Stomach (tissue), 9 donors: Measurements from ENCODE around the gene TCF12. TPM values are rescaled to one million over a fixed set of nuclear protein-coding genes. Genes with fewer than 3 reads are reported as not detected.

Experiments used
- DNase-seq, 2 donors: peaks; one replicate each; pipeline versions ENCODE4 v3.0.0 to v3.0.0-alpha.2; 2013 to 2019
- H3K27ac ChIP-seq, 5 donors: fragments of 200-600 bp in 4 of 5; sonication (generic) in 4 of 5; one replicate each; pipeline ENCODE4 v1.5.1; 2013 to 2019; ENCODE audit warnings: mild to moderate bottlenecking in 1 of 5, moderate library complexity in 1 of 5
- H3K27me3 ChIP-seq, 3 donors: fragments of 200-600 bp; sonication (generic); one replicate each; pipeline ENCODE4 v1.5.1; 2017 to 2019; ENCODE audit warnings: mixed run types in 1 of 3
- H3K36me3 ChIP-seq, 4 donors: fragments of 200-600 bp; sonication (generic); 1 replicate in 3 of 4; 2 replicates in 1 of 4; pipeline ENCODE4 v1.5.1; 2016 to 2019
- H3K4me1 ChIP-seq, 4 donors: fragments of 200-600 bp; sonication (generic); one replicate each; pipeline ENCODE4 v1.5.1; 2016 to 2019
- H3K4me3 ChIP-seq, 4 donors: fragments of 200-600 bp; sonication (generic) in 3 of 4; one replicate each; pipeline ENCODE4 v1.5.1; 2016 to 2019; ENCODE audit warnings: mild to moderate bottlenecking in 1 of 4
- H3K9me3 ChIP-seq, 4 donors: fragments of 200-600 bp; sonication (generic); one replicate each; pipeline ENCODE4 v1.5.1; 2016 to 2019
- CTCF ChIP-seq, 7 experiments: fragments of 450-650 bp in 4 of 7; fragments of 200-600 bp in 3 of 7; sonication (generic) in 3 of 7; IDR thresholded peaks; one replicate each; pipeline ENCODE4 v1.5.1; 2016 to 2019; ENCODE audit warnings: antibody characterized with exemption in 7 of 7, control low read depth in 2 of 7, mild to moderate bottlenecking in 1 of 7
- EP300 ChIP-seq: sonication (generic); formaldehyde crosslinking; IDR thresholded peaks from one replicate; pipeline ENCODE4 v1.6.1; 2017; ENCODE audit warnings: antibody characterized with exemption
- POLR2A ChIP-seq, 4 donors: fragments of 450-650 bp; IDR thresholded peaks; one replicate each; pipeline ENCODE4 v1.6.1; 2016; ENCODE audit warnings: antibody characterized with exemption in 4 of 4, control low read depth in 2 of 4, mild to moderate bottlenecking in 1 of 4, moderate library complexity in 1 of 4
- POLR2AphosphoS5 ChIP-seq, 3 donors: sonication (generic); formaldehyde crosslinking; IDR thresholded peaks; one replicate each; pipeline ENCODE4 v1.6.1; 2016; ENCODE audit warnings: antibody characterized with exemption in 3 of 3
- WGBS, 5 donors: extraction: QIAGEN DNeasy Blood & Tissue Kit in 3 of 5; methylation state at CpG; one replicate each; pipeline versions ENCODE4 v1.1.5 to v1.1.7; 2013 to 2018; 5-methylcytosine and 5-hydroxymethylcytosine counted together
- intact Hi-C: fragments of 100-400 bp; cut with DNase I; formaldehyde crosslinking; loops from one replicate; pipeline ENCODE4 v1.15.1; 2023; ENCODE audit warnings: low total_unique reads
- polyA plus RNA-seq, 3 donors: library from polyadenylated mRNA; stranded (reverse); fragments of 200-250 nt; gene quantifications; one replicate each; pipeline ENCODE4 v1.2.3, GENCODE V29; 2013
- total RNA-seq, 5 donors: library from RNA; depleted of rRNA; stranded (reverse); fragments of >200 nt; gene quantifications; one replicate each; pipeline versions ENCODE4 v1.1.0 to v1.2.3, GENCODE V29; 2014 to 2016
- donor health status: healthy with polysubstance abuse.
- donor health status: Bipolar disorder and iron deficiency.
- donor health status: healthy.

The TCF12 gene
- total and polyA plus RNA-seq, 8 donors, result 11.2 to 462 (median 130) TPM

GRCh38 chr15:57118013-57118799 lies 199.8 kb downstream of the TCF12 start:
- intact Hi-C loops, result no loop called here
- no peaks in the 10 kb centered on the region for H3K36me3 ChIP-seq
- no peak overlapping the region for H3K27ac ChIP-seq
- H3K9me3 ChIP-seq, result no peaks in the 10 kb centered on the region
- TF ChIP-seq POLR2A (IDR thresholded peaks at IDR 0.05) (no peak), EP300 (no peak), CTCF (IDR thresholded peaks at IDR 0.05) (no peak)
- 47 to 52% (median 48%) methylated on average over 2 of the region's 2 CpGs for whole genome bisulfite sequencing, 5 donors
- no peaks in the 10 kb centered on the region for H3K27me3 ChIP-seq
- peaks cover 7 to 53% (median 27%) of the 10 kb centered on the region in 4 donors for H3K4me1 ChIP-seq
- DNase-seq, result no peak
- H3K4me3 ChIP-seq, result no peak overlapping the region

- TF ChIP-seq CTCF (IDR thresholded peaks at IDR 0.05) (no peak), POLR2A (IDR thresholded peaks at IDR 0.05) (no peak), POLR2AphosphoS5 (IDR thresholded peaks at IDR 0.05) (no peak), EP300 (no peak)
- H3K9me3 ChIP-seq, result no peaks in the 10 kb centered on the region
- intact Hi-C loops, result no loop called here
- H3K36me3 ChIP-seq, result peaks cover 0 to 10% (median 8%) of the 10 kb centered on the region in 4 donors
- H3K27me3 ChIP-seq, result no peaks in the 10 kb centered on the region
- H3K4me1 ChIP-seq, result peaks cover 0 to 34% (median 16%) of the 10 kb centered on the region in 4 donors
- 28 to 42% (median 36%) methylated on average over 2 of the region's 2 CpGs for WGBS, 5 donors
- DNase-seq, result no peak
- no peak overlapping the region for H3K4me3 ChIP-seq
- H3K27ac ChIP-seq, result peak overlapping the region in 1 of 5 donors; percentile 38
These were observed 203.8 kb downstream of the TCF12 start for GRCh38 chr15:57122080-57122840.

GRCh38 chr15:57124036-57124435 lies 205.6 kb downstream of the TCF12 start:
- H3K27me3 ChIP-seq, result no peaks in the 10 kb centered on the region
- H3K9me3 ChIP-seq, result no peaks in the 10 kb centered on the region
- no peak overlapping the region for H3K4me3 ChIP-seq
- H3K27ac ChIP-seq, result no peak overlapping the region
- no peak for DNase-seq
- intact Hi-C loops, result no loop called here
- no peak for TF ChIP-seq CTCF (IDR thresholded peaks at IDR 0.05)
- TF ChIP-seq POLR2A (IDR thresholded peaks at IDR 0.05), result no peak
- TF ChIP-seq POLR2AphosphoS5 (IDR thresholded peaks at IDR 0.05), result no peak
- TF ChIP-seq EP300, result no peak
- WGBS, 5 donors, result 81 to 100% (median 98%) methylated on average over 1 of the region's 1 CpG
- peaks cover 0 to 19% (median 8%) of the 10 kb centered on the region in 4 donors for H3K4me1 ChIP-seq
- peaks cover 0 to 10% (median 8%) of the 10 kb centered on the region in 4 donors for H3K36me3 ChIP-seq

GRCh38 chr15:57129064-57129463 lies 210.6 kb downstream of the TCF12 start:
- Histone ChIP-seq H3K27ac (no peak overlapping the region), H3K9me3 (no peaks in the 10 kb centered on the region), H3K4me1 (peaks cover 0 to 17% (median 3%) of the 10 kb centered on the region in 4 donors), H3K36me3 (peaks cover 0 to 9% (median 7%) of the 10 kb centered on the region in 4 donors), H3K4me3 (no peak overlapping the region), H3K27me3 (no peaks in the 10 kb centered on the region)
- DNase-seq, result no peak
- TF ChIP-seq CTCF (IDR thresholded peaks at IDR 0.05), result no peak
- no peak for TF ChIP-seq POLR2AphosphoS5 (IDR thresholded peaks at IDR 0.05)
- TF ChIP-seq EP300, result no peak
- TF ChIP-seq POLR2A (IDR thresholded peaks at IDR 0.05), result no peak
- WGBS, 5 donors, result 93 to 99% (median 97%) methylated on average over 3 of the region's 3 CpGs
- intact Hi-C loops, result no loop called here
